ENCODE results near the gene NPR3. TPM values are rescaled to one million over a fixed set of nuclear protein-coding genes. Genes with fewer than 3 reads are reported as not detected.
A peak's percentile ranks its signal among the peaks of the same experiment; 100 is the strongest.

Gene NPR3
- polyA plus RNA-seq, 1 donor (not counting 4 experiments of a cell fraction or from before 2014, with no cell fraction given), result 0.12 TPM

- H2AFZ ChIP-seq (ENCODE audit: control insufficient read depth, low read length), result no peak overlapping the region
- H3K36me3 ChIP-seq (ENCODE audit: control insufficient read depth in 2 of 2, extremely low read depth in 1 of 2, insufficient read depth in 2 of 2, low read length in 2 of 2), result no peaks in the 10 kb centered on the region
- H3K27ac ChIP-seq (ENCODE audit: control insufficient read depth, insufficient read depth, low read length), result no peak overlapping the region
- H4K20me1 ChIP-seq (ENCODE audit: control insufficient read depth, extremely low read depth, insufficient read depth, low read length), result no peaks in the 10 kb centered on the region
- no peaks in the 10 kb centered on the region for H3K9me1 ChIP-seq (ENCODE audit: control insufficient read depth, extremely low read depth, insufficient read depth, low read length)
- H3K4me2 ChIP-seq (ENCODE audit: control insufficient read depth, extremely low read depth, insufficient read depth, low read depth, low read length), result no peak overlapping the region
- TF ChIP-seq EZH2 (IDR thresholded peaks at IDR 0.05; ENCODE audit: low read length) (no peak), CTCF (optimal IDR thresholded peaks at IDR 0.05 in 1 of 3, IDR thresholded peaks at IDR 0.05 in 1 of 3, conservative IDR thresholded peaks at IDR 0.05 in 1 of 3; ENCODE audit: extremely low read depth in 1 of 3, insufficient read depth in 2 of 3, low read length in 3 of 3) (no peak)
- no peak for DNase-seq (ENCODE audit: low read depth, low spot score)
- no peak for FAIRE-seq
- H3K4me3 ChIP-seq (ENCODE audit: control insufficient read depth in 2 of 3, extremely low read depth in 1 of 3, insufficient read depth in 2 of 3, low read depth in 1 of 3, low read length in 3 of 3), result no peak overlapping the region
- peaks cover 30% of the 10 kb centered on the region for H3K27me3 ChIP-seq (ENCODE audit: control insufficient read depth, extremely low read depth, insufficient read depth, low read length)
- H3K9me3 ChIP-seq (ENCODE audit: control insufficient read depth, low read depth, low read length), result no peaks in the 10 kb centered on the region
- dilution Hi-C loops (cut with MboI; ENCODE audit: extremely low pct_ligation_motif_present, low sequenced_read_pairs), result no loop called here
- no peaks in the 10 kb centered on the region for H3K79me2 ChIP-seq (ENCODE audit: control insufficient read depth, insufficient read depth, low read length)
- H3K4me1 ChIP-seq (ENCODE audit: control insufficient read depth, extremely low read depth, insufficient read depth, low read length), result peaks cover 24% of the 10 kb centered on the region
- no peak overlapping the region for H3K9ac ChIP-seq (ENCODE audit: control insufficient read depth, extremely low read depth, insufficient read depth, low read length)
Measured at GRCh38 chr5:32708949-32709348, 2.2 kb upstream of the NPR3 start.

- Histone ChIP-seq H3K4me3 (ENCODE audit: control insufficient read depth in 2 of 3, extremely low read depth in 1 of 3, insufficient read depth in 2 of 3, low read depth in 1 of 3, low read length in 3 of 3) (peak overlapping the region; percentile 45 to 77 (median 72)), H3K9me3 (ENCODE audit: control insufficient read depth, low read depth, low read length) (no peaks in the 10 kb centered on the region), H3K9ac (ENCODE audit: control insufficient read depth, extremely low read depth, insufficient read depth, low read length) (peak overlapping the region; percentile 11), H3K79me2 (ENCODE audit: control insufficient read depth, insufficient read depth, low read length) (no peaks in the 10 kb centered on the region), H3K27ac (ENCODE audit: control insufficient read depth, insufficient read depth, low read length) (no peak overlapping the region), H3K36me3 (ENCODE audit: control insufficient read depth in 2 of 2, extremely low read depth in 1 of 2, insufficient read depth in 2 of 2, low read length in 2 of 2) (no peaks in the 10 kb centered on the region), H3K4me1 (ENCODE audit: control insufficient read depth, extremely low read depth, insufficient read depth, low read length) (peaks cover 24% of the 10 kb centered on the region), H3K9me1 (ENCODE audit: control insufficient read depth, extremely low read depth, insufficient read depth, low read length) (no peaks in the 10 kb centered on the region), H4K20me1 (ENCODE audit: control insufficient read depth, extremely low read depth, insufficient read depth, low read length) (no peaks in the 10 kb centered on the region), H3K27me3 (ENCODE audit: control insufficient read depth, extremely low read depth, insufficient read depth, low read length) (peaks cover 34% of the 10 kb centered on the region), H2AFZ (ENCODE audit: control insufficient read depth, low read length) (peak overlapping the region; percentile 80), H3K4me2 (ENCODE audit: control insufficient read depth, extremely low read depth, insufficient read depth, low read depth, low read length) (peak overlapping the region; percentile 94)
- DNase-seq (ENCODE audit: low read depth, low spot score) (no peak), FAIRE-seq (peak; percentile 26)
- dilution Hi-C loops (cut with MboI; ENCODE audit: extremely low pct_ligation_motif_present, low sequenced_read_pairs), result no loop called here
- TF ChIP-seq CTCF (optimal IDR thresholded peaks at IDR 0.05 in 1 of 3, IDR thresholded peaks at IDR 0.05 in 1 of 3, conservative IDR thresholded peaks at IDR 0.05 in 1 of 3; ENCODE audit: extremely low read depth in 1 of 3, insufficient read depth in 2 of 3, low read length in 3 of 3) (peak; percentile 64 to 67 (median 64)), EZH2 (IDR thresholded peaks at IDR 0.05; ENCODE audit: low read length) (no peak)
Measured at GRCh38 chr5:32709750-32710549, 1.2 kb upstream of the NPR3 start.

All from keratinocyte (primary cell).